Raji (cell line): ENCODE data around the gene ESR2.

Experiments used
- POLR2A ChIP-seq: IDR thresholded peaks from 2 replicates; pipeline ENCODE4 v1.6.1; 2011; ENCODE audit warnings: low read depth, low read length, control low read depth; ENCODE audit not compliant: insufficient read depth

The ESR2 gene

GRCh38 chr14:64235652-64236640, 58.2 kb downstream of the ESR2 start:
- TF ChIP-seq POLR2A: peak; percentile 51; the same call in 1 of the 2 replicates

DNA sequence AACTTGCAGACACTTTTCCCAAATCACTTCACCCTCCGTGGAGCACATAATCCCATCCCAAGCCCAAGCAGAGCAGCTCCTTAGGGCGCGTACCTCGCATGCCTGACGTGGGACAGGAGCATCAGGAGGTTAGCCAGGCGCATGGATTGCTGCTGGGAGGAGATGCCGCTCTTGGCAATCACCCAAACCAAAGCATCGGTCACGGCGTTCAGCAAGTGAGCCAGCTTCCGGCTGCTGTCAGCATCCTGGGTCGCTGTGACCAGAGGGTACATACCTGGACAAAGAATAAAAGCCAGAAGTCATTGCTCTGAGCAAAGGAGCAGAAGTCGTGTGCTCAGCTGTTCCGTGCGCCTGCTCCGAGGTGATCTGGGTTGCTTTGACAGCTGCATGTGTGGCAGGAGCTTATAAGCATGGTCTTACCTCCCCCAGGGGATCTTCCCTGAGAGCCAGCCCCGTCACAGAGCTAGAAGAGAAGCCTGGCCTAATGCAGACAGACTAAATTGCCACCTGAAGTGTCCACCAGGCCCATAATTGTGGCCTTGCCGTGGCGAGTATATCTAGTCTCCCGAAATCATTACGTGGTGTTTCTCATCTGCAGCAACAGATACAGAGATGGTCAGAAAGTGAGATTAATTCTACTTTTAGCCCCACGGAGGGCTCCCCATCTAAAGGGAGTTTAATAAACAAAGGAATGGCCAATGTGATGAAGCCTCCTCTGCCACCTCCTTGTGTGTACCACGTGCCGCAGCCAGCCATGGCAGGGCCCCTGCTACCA, 59.1 kb downstream of the ESR2 start:
- no peak for TF ChIP-seq POLR2A

DNA sequence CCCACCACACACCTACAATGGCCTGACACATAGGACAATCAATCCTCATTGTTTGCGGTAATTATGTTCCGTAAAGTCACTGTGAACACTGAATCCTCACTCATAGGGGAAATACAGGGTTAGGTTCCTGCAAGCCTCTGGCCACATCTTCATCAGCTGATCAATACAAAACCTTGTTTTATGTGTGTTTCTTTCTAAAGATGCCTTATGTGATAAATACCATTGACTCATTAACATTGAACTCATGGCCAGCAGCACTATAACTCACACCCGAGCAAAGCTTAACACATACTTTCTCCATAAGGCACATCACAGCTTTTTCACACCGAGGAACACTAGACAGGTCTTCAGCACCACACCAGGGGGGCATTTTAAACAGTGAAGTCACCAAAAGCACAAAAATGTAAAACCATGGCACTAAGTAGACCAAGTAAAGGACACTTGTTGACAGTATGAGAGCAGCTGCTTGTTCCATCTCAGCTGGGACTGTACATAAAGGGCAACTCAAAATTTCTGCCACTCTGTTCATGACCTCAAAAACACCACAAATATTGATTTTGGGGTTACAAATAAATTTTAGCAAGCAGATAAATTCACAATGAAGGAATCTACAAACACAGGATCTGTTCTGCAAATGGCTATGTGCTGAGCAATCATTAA, 60.5 kb downstream of the ESR2 start:
- no peak for TF ChIP-seq POLR2A

DNA sequence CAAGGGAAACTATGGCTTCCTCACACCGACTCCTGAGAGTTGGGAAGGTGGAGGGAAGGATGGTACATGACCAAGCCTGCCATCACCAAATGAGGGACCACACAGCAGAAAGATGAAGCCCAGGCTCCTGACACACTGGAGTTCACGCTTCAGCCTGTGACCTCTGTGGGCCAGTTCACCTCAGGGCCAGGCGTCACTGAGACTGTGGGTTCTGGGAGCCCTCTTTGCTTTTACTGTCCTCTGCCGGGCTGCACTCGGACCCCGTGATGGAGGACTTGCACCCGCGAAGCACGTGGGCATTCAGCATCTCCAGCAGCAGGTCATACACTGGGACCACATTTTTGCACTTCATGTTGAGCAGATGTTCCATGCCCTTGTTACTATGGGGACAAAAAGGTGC, 61.2 kb downstream of the ESR2 start:
- no peak for TF ChIP-seq POLR2A

DNA sequence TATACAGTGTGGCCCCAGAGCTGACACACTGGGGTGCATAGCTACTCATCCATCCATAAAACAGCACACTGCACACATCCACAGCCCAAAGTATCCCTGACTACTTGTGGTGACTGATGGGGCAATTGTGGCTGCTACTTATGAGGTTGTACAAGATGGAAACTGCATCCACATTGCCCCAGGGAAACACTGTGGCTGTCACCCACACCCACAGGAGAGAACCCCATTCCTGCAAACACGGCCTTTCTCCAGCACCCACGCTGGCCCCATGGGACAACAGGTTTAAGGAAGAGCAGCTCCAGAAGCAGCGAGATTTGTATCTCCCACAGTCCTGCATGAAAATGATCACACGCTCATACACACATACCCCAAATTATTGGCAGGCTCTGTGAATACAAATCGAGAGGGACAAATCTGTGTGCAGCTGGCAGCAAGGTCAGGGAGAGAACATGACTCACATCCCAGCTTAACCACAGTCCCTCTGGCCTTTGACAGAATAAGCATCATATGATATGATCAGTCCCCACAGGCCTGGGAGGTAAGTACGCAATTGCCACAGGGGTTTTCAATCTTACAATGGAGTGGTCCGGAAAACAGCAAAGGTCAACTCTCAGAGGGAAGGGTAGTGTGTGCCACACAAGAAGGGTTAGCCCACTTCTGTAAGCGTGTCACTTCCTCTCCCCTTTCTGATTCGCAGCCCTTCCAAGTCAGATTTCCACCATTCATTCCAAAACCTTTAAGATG, 61.9 kb downstream of the ESR2 start:
- no peak for TF ChIP-seq POLR2A

- no peak for TF ChIP-seq POLR2A
These were observed 64.7 kb downstream of the ESR2 start for GRCh38 chr14:64229489-64229888.

DNA sequence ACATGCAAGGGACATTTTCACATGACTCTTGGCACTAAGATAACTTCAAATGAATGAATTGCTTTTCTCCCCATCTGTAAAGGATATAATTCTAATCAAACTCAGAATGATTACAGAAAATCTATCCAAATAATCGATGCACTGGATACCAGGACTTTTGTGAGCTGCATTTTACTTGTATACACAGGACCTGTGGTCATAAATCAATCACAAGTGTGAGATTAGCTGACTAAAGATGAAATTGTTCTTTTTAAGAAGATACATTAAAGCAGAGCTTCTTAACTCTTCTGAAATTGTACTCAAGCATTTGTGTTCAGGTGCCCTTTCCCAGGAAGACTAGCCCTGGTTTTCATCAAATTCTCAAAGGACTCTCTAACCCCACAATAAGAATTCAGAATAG, 66.3 kb downstream of the ESR2 start:
- no peak for TF ChIP-seq POLR2A

GRCh38 chr14:64225151-64225757, 68.9 kb downstream of the ESR2 start:
- TF ChIP-seq POLR2A: no peak

GRCh38 chr14:64221391-64222003, 72.7 kb downstream of the ESR2 start:
- no peak for TF ChIP-seq POLR2A

DNA sequence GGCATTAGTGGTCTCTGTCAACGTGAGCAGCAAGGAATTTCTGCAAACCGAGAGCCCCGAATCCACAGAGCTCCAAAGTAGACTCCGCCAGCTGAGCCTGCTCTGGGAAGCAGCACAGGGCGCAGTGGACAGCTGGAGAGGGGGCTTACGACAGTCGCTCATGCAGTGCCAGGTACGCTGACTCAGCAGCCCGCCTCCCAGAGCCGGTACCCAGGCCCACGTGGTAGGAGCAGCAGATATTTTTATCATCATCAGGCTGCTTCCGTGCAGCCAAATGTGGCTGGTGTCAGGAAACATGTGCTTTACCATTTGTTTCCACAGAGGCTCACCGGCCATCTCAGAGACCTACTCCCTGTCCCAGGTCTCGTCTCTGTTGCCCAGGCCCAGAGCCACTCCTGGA, 73.7 kb downstream of the ESR2 start:
- no peak for TF ChIP-seq POLR2A

GRCh38 chr14:64220056-64220455, 74.1 kb downstream of the ESR2 start:
- TF ChIP-seq POLR2A: no peak

DNA sequence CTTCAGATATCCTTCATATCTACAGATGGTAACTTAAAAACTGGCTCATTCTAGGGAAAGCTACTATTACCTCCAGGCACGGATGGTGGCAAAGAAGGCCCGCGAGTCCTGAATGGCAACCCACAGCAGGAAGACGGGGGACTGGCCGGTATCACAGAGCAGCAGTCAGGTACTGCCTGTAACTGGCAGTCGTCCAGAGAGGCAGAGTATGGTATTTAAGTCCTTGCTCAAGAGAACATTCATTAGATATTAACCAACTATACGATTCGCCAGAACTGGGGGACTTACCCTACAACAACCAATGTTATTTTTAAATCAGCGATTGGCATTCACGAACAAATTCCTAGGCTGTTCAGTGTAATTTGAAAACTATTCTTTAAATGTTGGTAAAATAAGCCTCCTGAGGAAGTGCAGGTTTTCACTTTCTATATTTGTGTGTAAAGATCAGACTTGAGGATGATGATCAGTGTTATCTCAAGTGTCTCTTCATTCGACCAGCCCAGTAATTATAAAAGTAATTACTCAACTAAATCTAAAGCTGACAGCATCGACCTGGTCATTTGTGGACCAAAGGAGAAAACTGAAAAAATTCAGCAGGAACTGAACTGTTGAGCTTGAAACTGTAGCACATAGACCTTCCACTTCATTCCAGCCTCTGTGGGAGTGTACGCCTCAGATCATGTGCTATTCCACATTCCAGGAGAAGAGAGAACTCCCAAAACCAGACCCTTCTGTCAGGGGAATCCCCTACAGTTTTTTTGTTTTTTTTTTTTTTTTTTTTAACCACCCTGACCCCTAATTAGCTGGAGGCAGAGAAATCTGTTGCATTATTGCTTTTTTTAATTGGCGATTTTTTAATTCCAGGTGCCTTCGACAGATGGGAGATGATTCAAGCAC, 75.6 kb downstream of the ESR2 start:
- no peak for TF ChIP-seq POLR2A

DNA sequence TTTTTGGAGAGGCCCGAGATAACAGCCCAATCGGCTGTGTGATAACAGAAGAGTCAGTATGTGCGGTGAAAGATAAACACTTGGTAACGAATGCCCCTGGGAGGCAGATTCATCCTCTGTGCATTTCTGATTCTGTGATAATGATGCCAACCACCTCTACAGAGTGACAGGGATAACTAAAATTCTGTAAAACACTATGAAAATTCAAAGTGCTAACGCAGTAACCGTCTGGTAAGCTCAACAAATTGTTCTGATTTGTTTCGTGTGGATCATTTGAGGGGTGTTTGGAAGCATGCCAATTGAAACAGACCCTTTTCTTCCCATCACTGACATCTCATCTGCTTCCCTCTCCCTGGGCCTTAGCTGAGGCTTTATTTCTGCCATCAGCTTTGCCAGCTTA, 76.3 kb downstream of the ESR2 start:
- TF ChIP-seq POLR2A: no peak
